HepG2 (cell line): ENCODE results near the gene COL27A1. TPM values are rescaled to one million over a fixed set of nuclear protein-coding genes. Genes with fewer than 3 reads are reported as not detected.
A peak's percentile ranks its signal among the peaks of the same experiment; 100 is the strongest.

ENCODE experiments used
- ARID3A ChIP-seq: IDR thresholded peaks from 2 replicates; pipeline ENCODE4 v1.6.1; 2012; ENCODE audit warnings: low read depth, low read length, improper control_type of control experiment
- ARID5B ChIP-seq: IDR thresholded peaks from 2 replicates; pipeline ENCODE4 v1.4.0; 2020; ENCODE audit warnings: mild to moderate bottlenecking, missing genetic modification reagents
- BCL6 ChIP-seq: IDR thresholded peaks from 2 replicates; pipeline ENCODE4 v1.6.1; 2016; ENCODE audit warnings: missing genetic modification reagents, missing compliant biosample characterization
- CBX1 ChIP-seq: IDR thresholded peaks from one replicate; pipeline ENCODE4 v1.6.1; 2016; ENCODE audit warnings: antibody characterized with exemption, low read depth
- CSRNP2 ChIP-seq: sonication (generic); formaldehyde crosslinking; conservative IDR thresholded peaks from 2 replicates; pipeline ENCODE4 v1.8.0; 2022; ENCODE audit warnings: low read depth, missing genetic modification reagents
- HNF4A ChIP-seq: sonication (generic); formaldehyde crosslinking; IDR thresholded peaks from 2 replicates; pipeline ENCODE4 v1.4.0; 2020; ENCODE audit warnings: missing genetic modification reagents
- NR1H2 ChIP-seq: sonication (generic); formaldehyde crosslinking; IDR thresholded peaks from 2 replicates; pipeline ENCODE4 v1.8.1; 2022; ENCODE audit warnings: low read depth, missing genetic modification reagents, borderline replicate concordance
- PHB2 ChIP-seq: fragments of 450-650 bp; IDR thresholded peaks from 2 replicates; pipeline ENCODE4 v1.6.1; 2018; ENCODE audit not compliant: partially characterized antibody
- SAP130 ChIP-seq: IDR thresholded peaks from 2 replicates; pipeline ENCODE4 v1.6.1; 2016; ENCODE audit warnings: low read depth
- ZNF501 ChIP-seq: sonication (generic); formaldehyde crosslinking; IDR thresholded peaks from 2 replicates; pipeline ENCODE4 v1.5.1; 2020; ENCODE audit warnings: mild to moderate bottlenecking, moderate library complexity, missing genetic modification reagents
- ZNF589 ChIP-seq: sonication (generic); formaldehyde crosslinking; conservative IDR thresholded peaks from 2 replicates; pipeline ENCODE4 v1.8.0; 2022; ENCODE audit warnings: mild to moderate bottlenecking, moderate library complexity, missing genetic modification reagents
- polyA plus RNA-seq, 8 experiments: library from polyadenylated mRNA; depleted of rRNA in 3 of 8; stranded (reverse) in 7 of 8; unstranded in 1 of 8; fragments of >200 nt; fragmentation: Illumina TruSeq in 4 of 8; extraction: Trizol in 4 of 8; gene quantifications; 2 replicates each; pipeline versions ENCODE4 v1.2.1 to v1.2.3, GENCODE V29; 2011 to 2016; ENCODE audit warnings: low read depth in 4 of 8, missing spikeins in 1 of 8, mixed read lengths in 1 of 8; ENCODE audit not compliant: insufficient read depth in 1 of 8
- total RNA-seq, 5 experiments: library from RNA; depleted of rRNA; stranded (reverse); fragments of >200 nt; fragmentation: Illumina TruSeq; extraction: Trizol; gene quantifications; 2 replicates each; pipeline ENCODE4 v1.2.3, GENCODE V29; 2016; ENCODE audit warnings: low read depth in 1 of 5
- TF ChIP-seq, protein P1 (sequence below): sonication (generic); formaldehyde crosslinking; IDR thresholded peaks from 2 replicates; pipeline ENCODE4 v1.5.0; 2020; ENCODE audit warnings: missing genetic modification reagents
- TF ChIP-seq, protein P2 (sequence below), 2 experiments: sonication (generic) in 1 of 2; formaldehyde crosslinking in 1 of 2; IDR thresholded peaks; 2 replicates each; pipeline versions ENCODE4 v1.5.1 to v1.6.1; 2011 to 2020; ENCODE audit warnings: borderline replicate concordance in 1 of 2, low read depth in 1 of 2, low read length in 1 of 2, mild to moderate bottlenecking in 1 of 2, missing genetic modification reagents in 1 of 2, moderate library complexity in 1 of 2
- TF ChIP-seq, protein P3 (sequence below): sonication (generic); formaldehyde crosslinking; IDR thresholded peaks from 2 replicates; pipeline ENCODE4 v1.4.0; 2020; ENCODE audit warnings: missing genetic modification reagents

COL27A1 gene
- total and polyA plus RNA-seq, 2 of the 13 experiments (the other 11 are each of a cell fraction or from before 2014, with no cell fraction given), result 71.3 to 89.1 TPM

DNA sequence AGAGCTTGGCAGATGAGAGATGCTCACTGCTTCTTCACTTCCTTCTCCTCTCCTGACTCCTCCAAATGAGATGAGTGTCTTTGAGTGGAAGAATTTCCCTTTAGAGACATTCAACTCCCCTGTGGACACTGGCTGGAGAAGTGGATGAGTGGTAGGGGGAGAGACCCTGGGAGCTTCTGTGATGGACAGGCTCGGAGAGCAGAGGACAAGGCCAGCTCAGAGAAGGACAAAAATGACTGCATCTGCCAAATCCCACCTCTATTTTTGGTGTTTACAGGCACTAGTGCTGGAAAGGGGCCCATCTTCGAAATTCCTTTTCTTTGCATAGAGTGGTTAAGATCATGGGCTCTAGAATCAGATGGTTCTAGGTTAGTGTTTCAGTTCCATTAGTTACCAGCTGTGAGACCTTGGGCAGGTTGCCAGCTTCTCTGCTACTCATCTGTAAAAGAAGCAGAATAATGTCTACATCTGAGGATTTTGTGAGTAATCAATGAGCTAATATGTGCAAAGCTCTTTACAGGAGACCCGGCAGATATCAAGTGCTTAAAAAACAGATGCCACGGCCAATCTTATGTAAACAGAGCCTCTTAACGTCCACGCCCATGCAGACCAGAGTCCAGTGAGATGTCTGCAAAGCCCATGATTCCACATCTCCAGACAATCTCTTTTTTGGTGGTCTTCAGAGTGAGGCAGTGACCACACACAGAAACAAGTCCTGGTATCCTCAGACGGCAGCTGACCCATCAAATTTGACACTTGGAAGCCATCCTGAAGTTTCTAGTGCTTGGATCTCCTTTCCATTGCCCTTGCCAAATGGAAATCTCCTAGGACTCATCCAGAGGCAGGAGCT is 13.6 kb upstream of the COL27A1 start (continued):
- TF ChIP-seq ZNF501 (CRISPR knock-in tag), result no peak
- TF ChIP-seq, protein P1, sequence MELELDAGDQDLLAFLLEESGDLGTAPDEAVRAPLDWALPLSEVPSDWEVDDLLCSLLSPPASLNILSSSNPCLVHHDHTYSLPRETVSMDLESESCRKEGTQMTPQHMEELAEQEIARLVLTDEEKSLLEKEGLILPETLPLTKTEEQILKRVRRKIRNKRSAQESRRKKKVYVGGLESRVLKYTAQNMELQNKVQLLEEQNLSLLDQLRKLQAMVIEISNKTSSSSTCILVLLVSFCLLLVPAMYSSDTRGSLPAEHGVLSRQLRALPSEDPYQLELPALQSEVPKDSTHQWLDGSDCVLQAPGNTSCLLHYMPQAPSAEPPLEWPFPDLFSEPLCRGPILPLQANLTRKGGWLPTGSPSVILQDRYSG (CRISPR knock-in tag), result no peak
- no peak for TF ChIP-seq CSRNP2 (CRISPR knock-in tag)
- peak; percentile 50; the same call in 1 of the 2 replicates for TF ChIP-seq BCL6 (CRISPR knock-in tag)
- no peak for TF ChIP-seq PHB2
- TF ChIP-seq NR1H2 (CRISPR knock-in tag), result no peak
- no peak for TF ChIP-seq ARID3A
- TF ChIP-seq CBX1, result no peak
- TF ChIP-seq SAP130, result peak; percentile 35; the same call in 1 of the 2 replicates
- peak; percentile 78 for TF ChIP-seq HNF4A
- TF ChIP-seq, protein P2, sequence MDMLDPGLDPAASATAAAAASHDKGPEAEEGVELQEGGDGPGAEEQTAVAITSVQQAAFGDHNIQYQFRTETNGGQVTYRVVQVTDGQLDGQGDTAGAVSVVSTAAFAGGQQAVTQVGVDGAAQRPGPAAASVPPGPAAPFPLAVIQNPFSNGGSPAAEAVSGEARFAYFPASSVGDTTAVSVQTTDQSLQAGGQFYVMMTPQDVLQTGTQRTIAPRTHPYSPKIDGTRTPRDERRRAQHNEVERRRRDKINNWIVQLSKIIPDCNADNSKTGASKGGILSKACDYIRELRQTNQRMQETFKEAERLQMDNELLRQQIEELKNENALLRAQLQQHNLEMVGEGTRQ (IDR thresholded peaks at IDR 0.05; ENCODE audit: low read depth, low read length), result no peak
- TF ChIP-seq, protein P2 (CRISPR knock-in tag; IDR thresholded peaks at IDR 0.05; ENCODE audit: borderline replicate concordance), result no peak
- TF ChIP-seq ARID5B (CRISPR knock-in tag), result peak; percentile 80
- no peak for TF ChIP-seq ZNF589 (CRISPR knock-in tag)
- TF ChIP-seq, protein P3, sequence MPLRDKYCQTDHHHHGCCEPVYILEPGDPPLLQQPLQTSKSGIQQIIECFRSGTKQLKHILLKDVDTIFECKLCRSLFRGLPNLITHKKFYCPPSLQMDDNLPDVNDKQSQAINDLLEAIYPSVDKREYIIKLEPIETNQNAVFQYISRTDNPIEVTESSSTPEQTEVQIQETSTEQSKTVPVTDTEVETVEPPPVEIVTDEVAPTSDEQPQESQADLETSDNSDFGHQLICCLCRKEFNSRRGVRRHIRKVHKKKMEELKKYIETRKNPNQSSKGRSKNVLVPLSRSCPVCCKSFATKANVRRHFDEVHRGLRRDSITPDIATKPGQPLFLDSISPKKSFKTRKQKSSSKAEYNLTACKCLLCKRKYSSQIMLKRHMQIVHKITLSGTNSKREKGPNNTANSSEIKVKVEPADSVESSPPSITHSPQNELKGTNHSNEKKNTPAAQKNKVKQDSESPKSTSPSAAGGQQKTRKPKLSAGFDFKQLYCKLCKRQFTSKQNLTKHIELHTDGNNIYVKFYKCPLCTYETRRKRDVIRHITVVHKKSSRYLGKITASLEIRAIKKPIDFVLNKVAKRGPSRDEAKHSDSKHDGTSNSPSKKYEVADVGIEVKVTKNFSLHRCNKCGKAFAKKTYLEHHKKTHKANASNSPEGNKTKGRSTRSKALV (CRISPR knock-in tag), result no peak
